ENCODE measurements around the gene PUS7. TPM values are rescaled to one million over a fixed set of nuclear protein-coding genes. Genes with fewer than 3 reads are reported as not detected.

Gene PUS7
- 9.7 and 12.0 TPM in 2 replicates for total RNA-seq (ENCODE audit: low replicate concordance)

GRCh38 chr7:105521717-105522463, at the start of gene PUS7:
PUS7 (minus strand) TSS chr7:105522271; CDS start chr7:105508512, 13,759 bp downstream.

GRCh38 chr7:105531792-105532671, 10.0 kb upstream of the PUS7 start, which contains the start of gene RINT1:
RINT1 (plus strand) TSS chr7:105532201; CDS start chr7:105532316, 115 bp downstream.

Other genes starting within 250 kb of the PUS7 start
- 28.4 and 39.2 TPM in 2 replicates for gene SRPK2, start 133.3 kb downstream of the PUS7 start, total RNA-seq (ENCODE audit: low replicate concordance)
- 9.6 and 13.3 TPM in 2 replicates for gene RINT1, start 9.9 kb upstream of the PUS7 start, total RNA-seq (ENCODE audit: low replicate concordance)
- not detected in 2 replicates for gene EFCAB10, start 59.2 kb upstream of the PUS7 start, total RNA-seq (ENCODE audit: low replicate concordance)

Measured in smooth muscle cell of the coronary artery (primary cell).